CD14-positive monocyte (primary cell): Measurements from ENCODE around the gene TOM1. TPM values are rescaled to one million over a fixed set of nuclear protein-coding genes. Genes with fewer than 3 reads are reported as not detected.

Experiments used
- DNase-seq, 3 donors: peaks; one replicate each; pipeline ENCODE4 v3.0.0-alpha.2; 2011 to 2022
- H2AFZ ChIP-seq: 2 replicates; pipeline ENCODE4 v1.6.0; 2012; ENCODE audit warnings: mild to moderate bottlenecking, low read depth, low read length, inconsistent platforms; ENCODE audit not compliant: insufficient read depth, poor library complexity, severe bottlenecking
- H3K27ac ChIP-seq, 2 donors: 1 replicate in 1 of 2; 2 replicates in 1 of 2; pipeline ENCODE4 v1.5.1; 2012 to 2013; ENCODE audit warnings: low read length in 2 of 2, control low read depth in 1 of 2, inconsistent platforms in 1 of 2, low read depth in 1 of 2, mild to moderate bottlenecking in 1 of 2
- H3K27me3 ChIP-seq, 2 donors: one replicate each; pipeline versions ENCODE4 v1.6.0 to v1.6.1; 2011 to 2013; ENCODE audit warnings: low read length in 2 of 2; ENCODE audit not compliant: control insufficient read depth in 2 of 2, insufficient read depth in 2 of 2
- H3K36me3 ChIP-seq, 2 donors: replicated peaks in 1 of 2; 1 replicate in 1 of 2; 2 replicates in 1 of 2; pipeline versions ENCODE4 v1.5.1 to v1.6.1; 2012 to 2013; ENCODE audit warnings: low read length in 2 of 2, control low read depth in 1 of 2, inconsistent platforms in 1 of 2, mild to moderate bottlenecking in 1 of 2; ENCODE audit not compliant: insufficient read depth in 2 of 2, control insufficient read depth in 1 of 2
- H3K4me1 ChIP-seq, 2 donors: 1 replicate in 1 of 2; 2 replicates in 1 of 2; pipeline versions ENCODE4 v1.5.1 to v1.6.1; 2012 to 2013; ENCODE audit warnings: low read length in 2 of 2, control low read depth in 1 of 2, inconsistent platforms in 1 of 2, mild to moderate bottlenecking in 1 of 2, moderate library complexity in 1 of 2; ENCODE audit not compliant: insufficient read depth in 2 of 2, control insufficient read depth in 1 of 2
- H3K4me2 ChIP-seq: replicated peaks from 2 replicates; pipeline ENCODE3; 2012; ENCODE audit warnings: low read length, moderate library complexity, mild to moderate bottlenecking; ENCODE audit not compliant: poor library complexity, severe bottlenecking; ENCODE audit errors: extremely low read depth
- H3K4me3 ChIP-seq, 3 experiments: fragments of 200-600 bp in 1 of 3; sonication (generic) in 1 of 3; replicated peaks in 1 of 3; 1 replicate in 2 of 3; 2 replicates in 1 of 3; pipeline ENCODE4 v1.5.1; 2011 to 2013; ENCODE audit warnings: low read length in 3 of 3, mild to moderate bottlenecking in 3 of 3, control low read depth in 2 of 3, low read depth in 2 of 3, inconsistent platforms in 1 of 3, moderate library complexity in 1 of 3
- H3K79me2 ChIP-seq: 2 replicates; pipeline ENCODE4 v1.6.0; 2012; ENCODE audit warnings: mild to moderate bottlenecking, control low read depth, inconsistent platforms, low read length, moderate library complexity; ENCODE audit not compliant: insufficient read depth
- H3K9ac ChIP-seq: 2 replicates; pipeline ENCODE4 v1.6.0; 2017; ENCODE audit warnings: low read length, mild to moderate bottlenecking; ENCODE audit not compliant: insufficient read depth, poor library complexity, severe bottlenecking
- H3K9me3 ChIP-seq, 2 donors: replicated peaks in 1 of 2; 1 replicate in 1 of 2; 2 replicates in 1 of 2; pipeline versions ENCODE4 v1.5.1 to v1.6.1; 2012 to 2013; ENCODE audit warnings: low read length in 2 of 2, control low read depth in 1 of 2; ENCODE audit not compliant: control insufficient read depth in 1 of 2, insufficient read depth in 1 of 2
- H4K20me1 ChIP-seq: 2 replicates; pipeline ENCODE4 v1.6.0; 2012; ENCODE audit warnings: mild to moderate bottlenecking, low read length, control low read depth, moderate library complexity; ENCODE audit not compliant: insufficient read depth
- H3K27ac Mint-ChIP-seq, 7 donors: one replicate each; pipeline ENCODE4 v1.8.0; 2020; ENCODE audit warnings: mild to moderate bottlenecking in 7 of 7, mixed read lengths in 7 of 7, moderate library complexity in 6 of 7, inconsistent platforms in 2 of 7
- H3K27me3 Mint-ChIP-seq, 3 donors: one replicate each; pipeline ENCODE4 v1.8.0; 2021 to 2022; ENCODE audit warnings: low read depth in 3 of 3, mild to moderate bottlenecking in 3 of 3, mixed read lengths in 3 of 3, moderate library complexity in 3 of 3, inconsistent platforms in 1 of 3
- H3K36me3 Mint-ChIP-seq, 2 donors: one replicate each; pipeline ENCODE4 v1.8.0; 2020; ENCODE audit warnings: mixed read lengths in 2 of 2, inconsistent platforms in 1 of 2, mild to moderate bottlenecking in 1 of 2
- H3K4me1 Mint-ChIP-seq: one replicate; pipeline ENCODE4 v1.8.0; 2020; ENCODE audit warnings: mild to moderate bottlenecking, mixed read lengths
- H3K4me3 Mint-ChIP-seq, 2 donors: one replicate each; pipeline ENCODE4 v1.8.0; 2020; ENCODE audit warnings: mild to moderate bottlenecking in 2 of 2, mixed read lengths in 2 of 2, moderate library complexity in 1 of 2
- H3K9me3 Mint-ChIP-seq, 7 donors: one replicate each; pipeline ENCODE4 v1.8.0; 2020 to 2022; ENCODE audit warnings: mixed read lengths in 7 of 7, mild to moderate bottlenecking in 6 of 7, moderate library complexity in 6 of 7, inconsistent platforms in 2 of 7
- WGBS: methylation state at CpG from one replicate; pipeline ENCODE4 v1.1.5; 2013; ENCODE audit warnings: missing lambda C conversion rate; ENCODE audit not compliant: insufficient coverage; 5-methylcytosine and 5-hydroxymethylcytosine counted together
- intact Hi-C, 2 donors: fragments of 100-400 bp; cut with micrococcal nuclease; formaldehyde crosslinking; loops; one replicate each; pipeline versions ENCODE4 v1.15.0 to v1.15.1; 2023
- polyA plus RNA-seq, 3 donors: library from polyadenylated mRNA; depleted of rRNA in 1 of 3; unstranded in 2 of 3; stranded (reverse) in 1 of 3; fragments of 300-500 nt in 2 of 3; fragments of >200 nt in 1 of 3; fragmentation: Illumina TruSeq in 2 of 3; gene quantifications; 1 replicate in 2 of 3; 2 replicates in 1 of 3; pipeline ENCODE4 v1.2.3, GENCODE V29; 2012 to 2021
- TF ChIP-seq, protein P1 (sequence below): fragments of 200-600 bp; IDR thresholded peaks from one replicate; pipeline ENCODE4 v1.8.0; 2022; ENCODE audit warnings: antibody characterized with exemption, mild to moderate bottlenecking

Gene TOM1
- polyA plus RNA-seq, 3 donors: 80.5 to 167 (median 120) TPM

DNA sequence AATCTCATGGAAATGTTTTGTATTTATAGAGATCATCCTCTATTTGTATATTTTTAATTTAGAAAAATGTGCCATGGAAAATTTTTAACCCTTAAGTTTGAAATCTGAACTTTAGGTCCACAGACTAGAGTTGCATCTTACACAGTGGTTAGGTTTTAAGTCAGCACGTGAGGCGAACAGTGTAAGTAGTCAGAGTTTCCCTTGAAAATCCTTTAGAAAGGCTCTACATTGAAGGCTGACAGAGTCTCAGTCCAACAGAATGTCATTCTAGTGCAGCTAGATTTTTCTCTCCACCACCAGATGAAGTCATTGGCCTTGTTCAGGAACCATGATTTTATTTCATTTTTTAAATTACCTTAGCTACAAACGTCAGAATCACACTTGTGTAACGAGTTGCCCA, 23.7 kb upstream of the TOM1 start:
- peaks cover 63 to 79% of the 10 kb centered on the region in 2 donors for H3K36me3 Mint-ChIP-seq
- Histone ChIP-seq H3K4me3 (no peak overlapping the region), H2AFZ (no peak overlapping the region), H3K9me3 (no peaks in the 10 kb centered on the region), H4K20me1 (peaks cover 7% of the 10 kb centered on the region), H3K4me2 (no peak overlapping the region), H3K4me1 (no peaks in the 10 kb centered on the region), H3K79me2 (peaks cover 34% of the 10 kb centered on the region), H3K27me3 (no peaks in the 10 kb centered on the region), H3K27ac (no peak overlapping the region), H3K9ac (no peak overlapping the region), H3K36me3 (peaks cover 25 to 87% of the 10 kb centered on the region in 2 donors)
- H3K27me3 Mint-ChIP-seq: peaks cover 0 to 2% (median 0%) of the 10 kb centered on the region in 3 donors
- WGBS: 93% methylated on average over 2 of the region's 4 CpGs
- no peak overlapping the region for H3K27ac Mint-ChIP-seq
- no peaks in the 10 kb centered on the region for H3K9me3 Mint-ChIP-seq
- intact Hi-C loops: no loop called here
- TF ChIP-seq, protein P1, sequence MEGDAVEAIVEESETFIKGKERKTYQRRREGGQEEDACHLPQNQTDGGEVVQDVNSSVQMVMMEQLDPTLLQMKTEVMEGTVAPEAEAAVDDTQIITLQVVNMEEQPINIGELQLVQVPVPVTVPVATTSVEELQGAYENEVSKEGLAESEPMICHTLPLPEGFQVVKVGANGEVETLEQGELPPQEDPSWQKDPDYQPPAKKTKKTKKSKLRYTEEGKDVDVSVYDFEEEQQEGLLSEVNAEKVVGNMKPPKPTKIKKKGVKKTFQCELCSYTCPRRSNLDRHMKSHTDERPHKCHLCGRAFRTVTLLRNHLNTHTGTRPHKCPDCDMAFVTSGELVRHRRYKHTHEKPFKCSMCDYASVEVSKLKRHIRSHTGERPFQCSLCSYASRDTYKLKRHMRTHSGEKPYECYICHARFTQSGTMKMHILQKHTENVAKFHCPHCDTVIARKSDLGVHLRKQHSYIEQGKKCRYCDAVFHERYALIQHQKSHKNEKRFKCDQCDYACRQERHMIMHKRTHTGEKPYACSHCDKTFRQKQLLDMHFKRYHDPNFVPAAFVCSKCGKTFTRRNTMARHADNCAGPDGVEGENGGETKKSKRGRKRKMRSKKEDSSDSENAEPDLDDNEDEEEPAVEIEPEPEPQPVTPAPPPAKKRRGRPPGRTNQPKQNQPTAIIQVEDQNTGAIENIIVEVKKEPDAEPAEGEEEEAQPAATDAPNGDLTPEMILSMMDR: no peak
- H3K4me1 Mint-ChIP-seq: no peaks in the 10 kb centered on the region
- no peak overlapping the region for H3K4me3 Mint-ChIP-seq
- DNase-seq: no peak

DNA sequence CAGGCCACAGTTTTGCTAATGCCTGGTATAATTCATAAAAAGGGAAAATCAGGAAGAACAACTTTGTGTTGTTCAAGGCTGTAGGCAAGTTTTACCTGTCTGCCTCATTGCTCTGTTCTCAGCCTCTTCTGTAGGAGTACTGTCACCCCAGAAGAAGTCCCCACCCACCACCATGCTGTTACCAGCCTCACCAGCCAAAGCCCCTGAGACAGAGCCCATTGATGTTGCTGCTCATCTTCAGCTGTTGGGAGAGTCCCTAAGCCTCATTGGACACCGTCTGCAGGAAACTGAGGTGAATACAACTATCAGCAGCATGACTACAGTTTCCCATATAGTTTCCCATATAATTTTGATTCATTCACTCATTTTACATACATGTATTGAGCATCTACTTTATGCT, 11.6 kb upstream of the TOM1 start:
- H3K9ac ChIP-seq: no peak overlapping the region
- H3K4me2 ChIP-seq: no peak overlapping the region
- Mint-ChIP-seq H3K27me3 (no peaks in the 10 kb centered on the region), H3K36me3 (peaks cover 72 to 89% of the 10 kb centered on the region in 2 donors), H3K27ac (no peak overlapping the region), H3K9me3 (peaks cover 0 to 2% (median 0%) of the 10 kb centered on the region in 7 donors), H3K4me3 (no peak overlapping the region), H3K4me1 (no peaks in the 10 kb centered on the region)
- no peak for DNase-seq
- intact Hi-C loops: no loop called here
- H3K4me3 ChIP-seq: no peak overlapping the region
- no peaks in the 10 kb centered on the region for H3K9me3 ChIP-seq
- peaks cover 81 to 98% of the 10 kb centered on the region in 2 donors for H3K36me3 ChIP-seq
- TF ChIP-seq, protein P1: no peak
- no CpG with 5 or more reads among the region's 1 CpG for WGBS
- H3K79me2 ChIP-seq: no peaks in the 10 kb centered on the region
- H4K20me1 ChIP-seq: no peaks in the 10 kb centered on the region
- H2AFZ ChIP-seq: no peak overlapping the region
- H3K4me1 ChIP-seq: no peaks in the 10 kb centered on the region
- no peaks in the 10 kb centered on the region for H3K27me3 ChIP-seq
- H3K27ac ChIP-seq: no peak overlapping the region
